Measurements from ENCODE around the gene NUDT19.
"Not testable (repeated sequence)": the region's sequence is repeated elsewhere in the genome, so short reads cannot be mapped to it uniquely, and the experiment has no call there.

GRCh38 chr19:32656379-32656778 is 35.2 kb upstream of the NUDT19 start:
- not testable (repeated sequence) for TF ChIP-seq CTCF (conservative IDR thresholded peaks at IDR 0.05); EZH2 (IDR thresholded peaks at IDR 0.05; ENCODE audit: low read depth)
